IMR-90 (cell line): Measurements from ENCODE around the gene C1QL1. TPM values are rescaled to one million over a fixed set of nuclear protein-coding genes. Genes with fewer than 3 reads are reported as not detected.

Experiments used
- ATAC-seq: fragments of 200-7000 bp; cut with Tn5 transposase; 2 replicates; pipeline ENCODE4 v1.9.1; 2020; ENCODE audit warnings: low read depth, mild to moderate bottlenecking, moderate library complexity
- BruUV-seq: library from RNA; stranded (reverse); fragments of 400-500 nt; replicated peaks from 2 replicates; lab custom pipeline; 2021; lab: Mats Ljungman, UMichigan
- CTCF ChIA-PET: fragments of 300-600 bp; formaldehyde crosslinking; extraction: SDS; loops from one replicate; lab custom pipeline; 2021; ENCODE audit warnings: antibody characterized with exemption; lab: Yijun Ruan, JAX
- POLR2A ChIA-PET: fragments of 300-600 bp; sonication (Branson Sonifier 250); formaldehyde crosslinking; loops from one replicate; lab custom pipeline; 2022; ENCODE audit warnings: antibody characterized with exemption; ENCODE audit not compliant: unreplicated experiment; lab: Charles Lee
- DNase-seq: peaks from one replicate; pipeline ENCODE4 v3.0.0; 2013
- H2AFZ ChIP-seq: replicated peaks from 2 replicates; pipeline ENCODE3; 2013; ENCODE audit warnings: low read length, mild to moderate bottlenecking; ENCODE audit not compliant: poor library complexity
- H2AK5ac ChIP-seq: 2 replicates; pipeline ENCODE4 v1.6.1; 2013; ENCODE audit warnings: low read depth, low read length, inconsistent platforms
- H2AK9ac ChIP-seq: replicated peaks from 2 replicates; pipeline ENCODE3; 2013; ENCODE audit warnings: mild to moderate bottlenecking, low read depth, low read length, moderate library complexity; ENCODE audit not compliant: poor library complexity
- H2BK120ac ChIP-seq: 2 replicates; pipeline ENCODE4 v1.6.1; 2013; ENCODE audit warnings: low read depth, low read length, inconsistent platforms
- H2BK15ac ChIP-seq: 3 replicates; pipeline ENCODE4 v1.6.1; 2013; ENCODE audit warnings: low read depth, low read length, inconsistent platforms
- H2BK20ac ChIP-seq: 2 replicates; pipeline ENCODE4 v1.6.1; 2013; ENCODE audit warnings: low read depth, mild to moderate bottlenecking, inconsistent platforms, low read length, moderate library complexity
- H2BK5ac ChIP-seq: 2 replicates; pipeline ENCODE4 v1.6.1; 2013; ENCODE audit warnings: mild to moderate bottlenecking, low read depth, low read length, inconsistent platforms; ENCODE audit not compliant: poor library complexity, severe bottlenecking
- H3K14ac ChIP-seq: replicated peaks from 2 replicates; pipeline ENCODE4 v1.6.1; 2013; ENCODE audit warnings: low read depth, low read length, inconsistent platforms
- H3K18ac ChIP-seq: 2 replicates; pipeline ENCODE4 v1.6.1; 2013; ENCODE audit warnings: low read depth, low read length, control low read depth
- H3K23ac ChIP-seq: 2 replicates; pipeline ENCODE4 v1.6.1; 2013; ENCODE audit warnings: low read depth, low read length, inconsistent platforms
- H3K27ac ChIP-seq: 2 replicates; pipeline ENCODE4 v1.5.1; 2013; ENCODE audit warnings: mild to moderate bottlenecking, control low read depth, low read length; ENCODE audit not compliant: insufficient read depth
- H3K27me3 ChIP-seq: 2 replicates; pipeline ENCODE4 v1.6.1; 2013; ENCODE audit warnings: low read length; ENCODE audit not compliant: control insufficient read depth, insufficient read depth
- H3K36me3 ChIP-seq: 2 replicates; pipeline ENCODE4 v1.6.1; 2013; ENCODE audit warnings: low read length, mixed read lengths; ENCODE audit not compliant: control insufficient read depth, insufficient read depth
- H3K4ac ChIP-seq: 2 replicates; pipeline ENCODE4 v1.6.1; 2013; ENCODE audit warnings: low read depth, low read length, inconsistent platforms
- H3K4me1 ChIP-seq: 2 replicates; pipeline ENCODE4 v1.6.1; 2013; ENCODE audit warnings: low read length, mixed read lengths; ENCODE audit not compliant: control insufficient read depth, insufficient read depth
- H3K4me2 ChIP-seq: 2 replicates; pipeline ENCODE4 v1.6.1; 2013; ENCODE audit warnings: low read depth, mild to moderate bottlenecking, control low read depth, low read length, moderate library complexity
- H3K4me3 ChIP-seq: 2 replicates; pipeline ENCODE4 v1.5.1; 2013; ENCODE audit warnings: low read depth, mild to moderate bottlenecking, control low read depth, low read length, moderate library complexity; ENCODE audit not compliant: insufficient read depth
- H3K56ac ChIP-seq: 2 replicates; pipeline ENCODE4 v1.6.1; 2013; ENCODE audit warnings: low read length, inconsistent platforms; ENCODE audit not compliant: insufficient read depth; ENCODE audit errors: extremely low read depth
- H3K79me1 ChIP-seq, 2 experiments: 2 replicates each; pipeline ENCODE4 v1.6.1; 2013; ENCODE audit warnings: low read length in 2 of 2, inconsistent platforms in 1 of 2, low read depth in 1 of 2
- H3K9ac ChIP-seq: 2 replicates; pipeline ENCODE4 v1.6.1; 2013; ENCODE audit warnings: low read depth, low read length, control low read depth
- H3K9me1 ChIP-seq: 2 replicates; pipeline ENCODE4 v1.6.1; 2013; ENCODE audit warnings: low read length, inconsistent platforms; ENCODE audit not compliant: insufficient read depth
- H3K9me3 ChIP-seq: 2 replicates; pipeline ENCODE4 v1.6.1; 2013; ENCODE audit warnings: low read length; ENCODE audit not compliant: control insufficient read depth, insufficient read depth
- H4K20me1 ChIP-seq: 2 replicates; pipeline ENCODE4 v1.6.1; 2013; ENCODE audit warnings: low read length, inconsistent platforms; ENCODE audit not compliant: insufficient read depth
- H4K5ac ChIP-seq: 2 replicates; pipeline ENCODE4 v1.6.1; 2013; ENCODE audit warnings: mild to moderate bottlenecking, low read depth, low read length, control low read depth
- H4K8ac ChIP-seq, 2 experiments: 2 replicates each; pipeline ENCODE4 v1.6.1; 2013; ENCODE audit warnings: low read depth in 2 of 2, low read length in 2 of 2, control low read depth in 1 of 2, inconsistent platforms in 1 of 2
- H4K91ac ChIP-seq: 2 replicates; pipeline ENCODE4 v1.6.1; 2013; ENCODE audit warnings: low read depth, low read length, inconsistent platforms; ENCODE audit not compliant: insufficient read depth
- CEBPB ChIP-seq: IDR thresholded peaks from 2 replicates; pipeline ENCODE4 v1.6.1; 2012; ENCODE audit warnings: low read depth, low read length, improper control_type of control experiment
- CHD1 ChIP-seq: IDR thresholded peaks from 2 replicates; pipeline ENCODE4 v1.6.1; 2012; ENCODE audit warnings: low read depth, low read length, improper control_type of control experiment
- CTCF ChIP-seq: conservative IDR thresholded peaks from 2 replicates; pipeline ENCODE4 v1.5.1; 2012; ENCODE audit warnings: mild to moderate bottlenecking, low read depth, low read length, improper control_type of control experiment
- MAZ ChIP-seq: IDR thresholded peaks from 2 replicates; pipeline ENCODE4 v1.6.1; 2012; ENCODE audit warnings: low read depth, mild to moderate bottlenecking, low read length, improper control_type of control experiment, moderate library complexity, borderline replicate concordance
- MXI1 ChIP-seq: IDR thresholded peaks from 2 replicates; pipeline ENCODE4 v1.6.1; 2012; ENCODE audit warnings: low read depth, mild to moderate bottlenecking, low read length, moderate library complexity, borderline replicate concordance
- NFE2L2 ChIP-seq: fragments of 150-350 bp; IDR thresholded peaks from 2 replicates; pipeline ENCODE4 v1.6.1; 2016; ENCODE audit warnings: low read depth, mild to moderate bottlenecking, low read length
- RAD21 ChIP-seq: IDR thresholded peaks from 2 replicates; pipeline ENCODE4 v1.6.1; 2012; ENCODE audit warnings: low read length, improper control_type of control experiment
- RCOR1 ChIP-seq: IDR thresholded peaks from 2 replicates; pipeline ENCODE4 v1.6.1; 2012; ENCODE audit warnings: mild to moderate bottlenecking, low read length, improper control_type of control experiment; ENCODE audit not compliant: insufficient replicate concordance
- RFX5 ChIP-seq: IDR thresholded peaks from 2 replicates; pipeline ENCODE4 v1.8.0; 2012; ENCODE audit warnings: low read depth, mild to moderate bottlenecking, low read length, moderate library complexity
- SMC3 ChIP-seq: fragments of 150-350 bp; IDR thresholded peaks from 2 replicates; pipeline ENCODE4 v1.6.1; 2016; ENCODE audit warnings: low read depth, mild to moderate bottlenecking, antibody characterized with exemption, low read length, moderate library complexity
- WGBS, 2 experiments: methylation state at CpG; one replicate each; pipeline versions ENCODE4 v1.1.5 to v1.1.7; 2013; ENCODE audit warnings: missing lambda C conversion rate in 2 of 2; ENCODE audit not compliant: insufficient read length in 1 of 2; ENCODE audit errors: extremely low coverage in 2 of 2; 5-methylcytosine and 5-hydroxymethylcytosine counted together
- dilution Hi-C: fragments of 300-500 bp; cut with HindIII; formaldehyde crosslinking; loops from one replicate; pipeline ENCODE4 v1.14.3; 2018; ENCODE audit warnings: low sequenced_read_pairs; ENCODE audit not compliant: unreplicated experiment
- in situ Hi-C: fragments of 300-500 bp; cut with MboI; formaldehyde crosslinking; loops from 3 replicates; pipeline ENCODE4 v1.14.3; 2019; ENCODE audit warnings: low sequenced_read_pairs, inconsistent platforms, mixed read lengths
- intact Hi-C: fragments of 100-400 bp; cut with micrococcal nuclease; formaldehyde crosslinking; loops from 2 replicates; pipeline ENCODE4 v1.10.0; 2022
- polyA plus RNA-seq, 3 experiments: library from polyadenylated mRNA; depleted of rRNA; stranded (reverse); fragments of >200 nt; gene quantifications; 2 replicates each; pipeline ENCODE4 v1.2.3, GENCODE V29; 2012; ENCODE audit warnings: low replicate concordance in 1 of 3
- total RNA-seq: library from RNA; depleted of rRNA; stranded (reverse); fragments of >200 nt; gene quantifications from 2 replicates; pipeline ENCODE4 v1.2.3, GENCODE V29; 2012
- TF ChIP-seq, protein P1 (sequence below): fragments of 150-350 bp; IDR thresholded peaks from 2 replicates; pipeline ENCODE4 v1.6.1; 2017; ENCODE audit warnings: mild to moderate bottlenecking, antibody characterized with exemption, low read length, low read depth

C1QL1 gene
- total and polyA plus RNA-seq, 2 of the 4 experiments (the other 2 are of a cell fraction) = 0.18 to 0.84 TPM

DNA sequence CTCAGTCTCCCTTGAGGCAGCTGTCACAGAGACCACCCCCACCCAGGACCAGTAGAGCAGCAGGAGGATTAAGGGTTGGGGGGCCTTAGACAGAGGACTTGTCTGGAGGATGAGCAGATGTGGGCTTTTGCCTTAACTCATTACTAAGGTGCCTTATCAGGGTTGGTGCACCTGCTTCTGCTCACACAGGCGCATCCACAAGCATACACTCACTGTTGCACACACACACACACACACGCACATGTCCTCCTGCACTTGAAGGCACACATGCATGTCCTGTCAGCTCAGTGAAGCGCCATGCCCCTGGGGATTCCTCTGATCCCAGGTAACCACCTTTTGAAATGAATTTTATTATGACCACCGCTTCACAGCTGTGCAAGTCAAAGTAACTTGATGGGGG is 54.0 kb downstream of the C1QL1 start:
- DNase-seq (no peak), ATAC-seq (no peak)
- Histone ChIP-seq H2BK5ac (no peak overlapping the region), H3K9me3 (no peaks in the 10 kb centered on the region), H2BK20ac (no peak overlapping the region), H3K36me3 (no peaks in the 10 kb centered on the region), H3K56ac (no peak overlapping the region), H2AK9ac (no peak overlapping the region), H4K5ac (no peak overlapping the region), H3K27me3 (peaks cover 9% of the 10 kb centered on the region; the same call in 1 of the 2 replicates), H3K4me2 (no peak overlapping the region), H3K9ac (no peak overlapping the region), H3K79me1 (no peaks in the 10 kb centered on the region), H2AFZ (no peak overlapping the region), H3K14ac (no peak overlapping the region), H4K91ac (no peak overlapping the region), H3K9me1 (peaks cover 11% of the 10 kb centered on the region; the same call in 1 of the 2 replicates), H2AK5ac (peak overlapping the region; percentile 59; the same call in 1 of the 2 replicates), H3K4me3 (no peak overlapping the region), H4K8ac (no peak overlapping the region), H3K23ac (no peak overlapping the region), H3K4ac (no peak overlapping the region), H2BK15ac (no peak overlapping the region), H3K4me1 (peaks cover 13% of the 10 kb centered on the region), H3K27ac (no peak overlapping the region), H3K18ac (no peak overlapping the region), H4K20me1 (no peaks in the 10 kb centered on the region; the same call in 1 of the 2 replicates), H2BK120ac (no peak overlapping the region)
- no TSS peak for BruUV-seq
- TF ChIP-seq RCOR1 = no peak
- TF ChIP-seq NFE2L2 = no peak
- no peak for TF ChIP-seq CEBPB
- no peak for TF ChIP-seq CHD1
- no peak for TF ChIP-seq RFX5
- no peak for TF ChIP-seq MXI1
- TF ChIP-seq RAD21 = no peak
- TF ChIP-seq CTCF = no peak
- no peak for TF ChIP-seq MAZ
- TF ChIP-seq, protein P1, sequence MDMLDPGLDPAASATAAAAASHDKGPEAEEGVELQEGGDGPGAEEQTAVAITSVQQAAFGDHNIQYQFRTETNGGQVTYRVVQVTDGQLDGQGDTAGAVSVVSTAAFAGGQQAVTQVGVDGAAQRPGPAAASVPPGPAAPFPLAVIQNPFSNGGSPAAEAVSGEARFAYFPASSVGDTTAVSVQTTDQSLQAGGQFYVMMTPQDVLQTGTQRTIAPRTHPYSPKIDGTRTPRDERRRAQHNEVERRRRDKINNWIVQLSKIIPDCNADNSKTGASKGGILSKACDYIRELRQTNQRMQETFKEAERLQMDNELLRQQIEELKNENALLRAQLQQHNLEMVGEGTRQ = no peak
- TF ChIP-seq SMC3 = no peak
- dilution Hi-C loops = no loop called here
- ChIA-PET POLR2A (no interaction called here), CTCF (no interaction called here)
- in situ Hi-C loops = loop anchor here (5.0 kb wide), 1 partner anchor 98 kb away; no protein-coding TSS in a partner anchor
- intact Hi-C loops = no loop called here
- WGBS, 2 experiments = 85% methylated on average over 2 of the region's 4 CpGs; no CpG with 5 or more reads in 1 of the 2 experiments
